Prostate gland (tissue), 2 donors: ENCODE data around the gene PLA2G2C.

Experiments
- POLR2A ChIP-seq: fragments of 450-650 bp; IDR thresholded peaks from one replicate; pipeline ENCODE4 v1.6.1; 2016; ENCODE audit warnings: antibody characterized with exemption, mild to moderate bottlenecking
- POLR2AphosphoS5 ChIP-seq: sonication (generic); formaldehyde crosslinking; IDR thresholded peaks from one replicate; pipeline ENCODE4 v1.6.1; 2017; ENCODE audit warnings: antibody characterized with exemption
- TF ChIP-seq, protein P1 (sequence below), 4 experiments: fragments of 200-600 bp in 2 of 4; fragments of 450-650 bp in 2 of 4; sonication (generic) in 2 of 4; IDR thresholded peaks; 1 replicate in 3 of 4; 2 replicates in 1 of 4; pipeline ENCODE4 v1.5.1; 2016 to 2019; ENCODE audit warnings: antibody characterized with exemption in 4 of 4, mild to moderate bottlenecking in 2 of 4, moderate library complexity in 2 of 4

GRCh38 chr1:20223106-20223505 lies 36.8 kb upstream of the PLA2G2C start:
- TF ChIP-seq, protein P1, sequence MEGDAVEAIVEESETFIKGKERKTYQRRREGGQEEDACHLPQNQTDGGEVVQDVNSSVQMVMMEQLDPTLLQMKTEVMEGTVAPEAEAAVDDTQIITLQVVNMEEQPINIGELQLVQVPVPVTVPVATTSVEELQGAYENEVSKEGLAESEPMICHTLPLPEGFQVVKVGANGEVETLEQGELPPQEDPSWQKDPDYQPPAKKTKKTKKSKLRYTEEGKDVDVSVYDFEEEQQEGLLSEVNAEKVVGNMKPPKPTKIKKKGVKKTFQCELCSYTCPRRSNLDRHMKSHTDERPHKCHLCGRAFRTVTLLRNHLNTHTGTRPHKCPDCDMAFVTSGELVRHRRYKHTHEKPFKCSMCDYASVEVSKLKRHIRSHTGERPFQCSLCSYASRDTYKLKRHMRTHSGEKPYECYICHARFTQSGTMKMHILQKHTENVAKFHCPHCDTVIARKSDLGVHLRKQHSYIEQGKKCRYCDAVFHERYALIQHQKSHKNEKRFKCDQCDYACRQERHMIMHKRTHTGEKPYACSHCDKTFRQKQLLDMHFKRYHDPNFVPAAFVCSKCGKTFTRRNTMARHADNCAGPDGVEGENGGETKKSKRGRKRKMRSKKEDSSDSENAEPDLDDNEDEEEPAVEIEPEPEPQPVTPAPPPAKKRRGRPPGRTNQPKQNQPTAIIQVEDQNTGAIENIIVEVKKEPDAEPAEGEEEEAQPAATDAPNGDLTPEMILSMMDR (IDR thresholded peaks at IDR 0.05), result no peak
- TF ChIP-seq POLR2AphosphoS5 (no peak), POLR2A (no peak)
